Astrocyte of the cerebellum (primary cell): ENCODE data around the gene CAMK4.

Experiments
- DNase-seq: peaks from one replicate; pipeline ENCODE4 v3.0.0-alpha.2; 2011; ENCODE audit warnings: low read depth
- H3K4me3 ChIP-seq: 2 replicates; pipeline ENCODE4 v1.5.1; 2011; ENCODE audit warnings: mild to moderate bottlenecking, low read depth, low read length, moderate library complexity
- in situ Hi-C: cut with HindIII; loops from 2 replicates; pipeline ENCODE4 v1.10.0; 2017; ENCODE audit warnings: low sequenced_read_pairs
- TF ChIP-seq, protein P1 (sequence below): IDR thresholded peaks from 2 replicates; pipeline ENCODE4 v1.5.1; 2012; ENCODE audit warnings: low read length, low read depth, moderate library complexity, mild to moderate bottlenecking; ENCODE audit errors: missing control alignments

CAMK4 gene

DNA sequence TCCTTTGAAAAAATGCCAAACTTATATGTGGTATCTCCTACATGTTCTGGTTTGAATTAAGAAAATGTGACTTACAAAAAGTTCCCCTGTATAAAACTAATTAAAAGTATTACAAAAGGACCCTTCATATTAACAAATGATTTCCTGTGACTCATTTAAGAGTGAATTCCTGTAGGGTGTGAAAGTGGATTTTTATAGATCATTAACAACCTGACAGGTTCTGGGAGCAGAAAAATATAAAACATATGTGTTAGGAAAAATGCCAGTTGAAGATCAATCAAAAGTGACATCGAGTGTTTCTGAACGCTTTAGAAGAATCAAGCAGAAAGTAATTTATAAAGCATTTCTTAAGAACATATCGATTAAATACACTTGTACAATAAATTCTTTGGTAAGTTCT is 35.5 kb downstream of the CAMK4 start:
- in situ Hi-C loops = no loop called here

GRCh38 chr5:111261610-111262009 is 37.4 kb downstream of the CAMK4 start:
- no peak overlapping the region for H3K4me3 ChIP-seq
- no peak for DNase-seq
- TF ChIP-seq, protein P1, sequence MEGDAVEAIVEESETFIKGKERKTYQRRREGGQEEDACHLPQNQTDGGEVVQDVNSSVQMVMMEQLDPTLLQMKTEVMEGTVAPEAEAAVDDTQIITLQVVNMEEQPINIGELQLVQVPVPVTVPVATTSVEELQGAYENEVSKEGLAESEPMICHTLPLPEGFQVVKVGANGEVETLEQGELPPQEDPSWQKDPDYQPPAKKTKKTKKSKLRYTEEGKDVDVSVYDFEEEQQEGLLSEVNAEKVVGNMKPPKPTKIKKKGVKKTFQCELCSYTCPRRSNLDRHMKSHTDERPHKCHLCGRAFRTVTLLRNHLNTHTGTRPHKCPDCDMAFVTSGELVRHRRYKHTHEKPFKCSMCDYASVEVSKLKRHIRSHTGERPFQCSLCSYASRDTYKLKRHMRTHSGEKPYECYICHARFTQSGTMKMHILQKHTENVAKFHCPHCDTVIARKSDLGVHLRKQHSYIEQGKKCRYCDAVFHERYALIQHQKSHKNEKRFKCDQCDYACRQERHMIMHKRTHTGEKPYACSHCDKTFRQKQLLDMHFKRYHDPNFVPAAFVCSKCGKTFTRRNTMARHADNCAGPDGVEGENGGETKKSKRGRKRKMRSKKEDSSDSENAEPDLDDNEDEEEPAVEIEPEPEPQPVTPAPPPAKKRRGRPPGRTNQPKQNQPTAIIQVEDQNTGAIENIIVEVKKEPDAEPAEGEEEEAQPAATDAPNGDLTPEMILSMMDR = no peak
- in situ Hi-C loops = no loop called here

More for the DNA sequence above, 35.5 kb downstream of the CAMK4 start:
- H3K4me3 ChIP-seq = no peak overlapping the region
- TF ChIP-seq, protein P1 = no peak
- no peak for DNase-seq

- DNase-seq = no peak
- in situ Hi-C loops = no loop called here
- no peak overlapping the region for H3K4me3 ChIP-seq
- TF ChIP-seq, protein P1 = no peak
These were observed 38.0 kb downstream of the CAMK4 start for GRCh38 chr5:111262153-111262552.

DNA sequence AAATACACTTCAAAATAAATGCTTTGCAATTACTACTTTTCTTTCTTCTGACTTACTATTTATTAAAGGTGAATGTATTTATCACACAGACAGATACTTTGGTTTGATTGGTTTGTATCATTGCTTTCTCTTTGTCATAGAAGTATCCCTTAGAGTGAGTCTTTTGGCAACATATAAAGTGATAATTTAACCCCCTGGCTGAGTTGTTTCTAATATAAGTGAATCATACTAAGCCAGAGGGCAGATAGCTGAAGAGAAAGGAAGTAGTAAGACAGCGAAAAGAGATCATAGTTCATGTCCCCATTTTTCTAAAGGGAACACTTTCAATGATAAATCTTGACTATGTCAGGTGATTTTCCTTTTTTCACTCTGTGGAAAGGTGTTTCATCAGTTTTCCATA is 38.6 kb downstream of the CAMK4 start:
- TF ChIP-seq, protein P1 = no peak
- no peak overlapping the region for H3K4me3 ChIP-seq
- no peak for DNase-seq
- in situ Hi-C loops = no loop called here

DNA sequence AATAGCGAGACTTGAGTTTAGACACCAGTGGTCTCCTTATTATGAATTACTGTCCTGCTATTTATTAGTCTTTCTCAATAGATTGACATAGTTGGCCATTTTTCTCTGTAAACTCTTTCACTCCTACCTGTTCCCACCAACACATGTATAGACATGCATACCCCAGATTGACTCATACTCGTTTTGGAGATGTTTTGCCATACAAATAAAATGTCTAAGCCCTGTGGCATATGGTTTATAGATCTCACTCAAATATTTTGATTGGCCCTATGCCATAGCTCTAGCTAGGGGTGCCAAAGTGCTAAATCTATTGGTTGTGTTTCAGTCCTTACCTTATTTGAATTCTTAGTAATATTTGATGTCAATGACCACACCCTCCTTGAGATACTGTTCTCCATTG is 42.3 kb downstream of the CAMK4 start:
- DNase-seq = no peak

GRCh38 chr5:111268300-111268699 is 44.1 kb downstream of the CAMK4 start:
- in situ Hi-C loops = no loop called here
- TF ChIP-seq, protein P1 = no peak
- no peak for DNase-seq
- H3K4me3 ChIP-seq = no peak overlapping the region

More for the DNA sequence above, 42.3 kb downstream of the CAMK4 start:
- no peak overlapping the region for H3K4me3 ChIP-seq
- in situ Hi-C loops = no loop called here
- TF ChIP-seq, protein P1 = no peak

DNA sequence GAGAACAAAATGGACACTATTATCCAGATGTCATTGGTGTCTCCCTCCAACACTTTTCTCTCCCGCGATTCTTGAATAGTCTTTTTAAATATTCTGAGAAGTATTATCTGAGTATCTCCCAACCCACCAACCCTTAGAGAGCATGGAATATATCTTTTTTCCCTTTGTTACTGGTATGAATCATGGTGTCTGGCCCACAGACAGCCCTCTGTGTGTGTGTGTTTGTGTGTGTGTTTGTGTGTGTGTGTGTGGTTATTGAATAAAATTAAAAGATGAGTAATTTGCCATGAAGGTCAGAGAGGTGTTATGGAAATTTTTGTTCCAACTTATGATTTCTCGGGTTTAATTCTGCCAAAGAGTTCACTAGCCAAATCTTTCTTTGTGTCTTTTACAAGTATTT is 47.7 kb downstream of the CAMK4 start:
- in situ Hi-C loops = no loop called here
- H3K4me3 ChIP-seq = no peak overlapping the region
- TF ChIP-seq, protein P1 = no peak
- no peak for DNase-seq
